H9 (cell line): ENCODE data around the gene ANKRD44. TPM values are rescaled to one million over a fixed set of nuclear protein-coding genes. Genes with fewer than 3 reads are reported as not detected.

Experiments used
- DNase-seq: peaks from one replicate; pipeline ENCODE4 v3.0.0-alpha.2; 2017
- H2AFZ ChIP-seq: one replicate; pipeline ENCODE4 v1.6.1; 2013; ENCODE audit warnings: mild to moderate bottlenecking, low read length, control low read depth, moderate library complexity
- H2AK5ac ChIP-seq: 2 replicates; pipeline ENCODE4 v1.6.1; 2013; ENCODE audit warnings: low read length, control low read depth, mixed read lengths; ENCODE audit not compliant: insufficient read length
- H2BK120ac ChIP-seq: one replicate; pipeline ENCODE4 v1.6.1; 2013; ENCODE audit warnings: low read depth, mild to moderate bottlenecking, low read length, control low read depth, inconsistent platforms; ENCODE audit not compliant: poor library complexity, severe bottlenecking
- H2BK12ac ChIP-seq: 2 replicates; pipeline ENCODE4 v1.6.1; 2013; ENCODE audit warnings: low read length, control low read depth, mixed read lengths, low read depth; ENCODE audit not compliant: insufficient read length
- H2BK15ac ChIP-seq: 2 replicates; pipeline ENCODE4 v1.6.1; 2013; ENCODE audit warnings: low read depth, low read length, control low read depth
- H2BK20ac ChIP-seq: one replicate; pipeline ENCODE4 v1.6.1; 2013; ENCODE audit warnings: low read depth, mild to moderate bottlenecking, low read length, control low read depth, inconsistent platforms; ENCODE audit not compliant: poor library complexity, severe bottlenecking
- H2BK5ac ChIP-seq: 2 replicates; pipeline ENCODE4 v1.6.1; 2013; ENCODE audit warnings: low read length, control low read depth, mixed read lengths; ENCODE audit not compliant: insufficient read length
- H3K14ac ChIP-seq: 2 replicates; pipeline ENCODE4 v1.6.1; 2013; ENCODE audit warnings: low read length, control low read depth; ENCODE audit not compliant: insufficient read depth
- H3K18ac ChIP-seq: 2 replicates; pipeline ENCODE4 v1.6.1; 2013; ENCODE audit warnings: low read depth, mild to moderate bottlenecking, mixed read lengths, low read length, control low read depth; ENCODE audit not compliant: insufficient read length
- H3K23ac ChIP-seq: 2 replicates; pipeline ENCODE4 v1.6.1; 2013; ENCODE audit warnings: low read length, control low read depth, mixed read lengths, low read depth; ENCODE audit not compliant: insufficient read length
- H3K23me2 ChIP-seq: 2 replicates; pipeline ENCODE4 v1.6.1; 2013; ENCODE audit warnings: low read depth, mild to moderate bottlenecking, mixed read lengths, low read length, control low read depth; ENCODE audit not compliant: insufficient read length, poor library complexity, severe bottlenecking
- H3K27ac ChIP-seq: 2 replicates; pipeline ENCODE4 v1.5.1; 2013; ENCODE audit warnings: low read length, control low read depth, mixed read lengths, low read depth; ENCODE audit not compliant: insufficient read length
- H3K27me3 ChIP-seq: 2 replicates; pipeline ENCODE4 v1.6.1; 2013; ENCODE audit warnings: low read length, control low read depth, inconsistent platforms; ENCODE audit not compliant: insufficient read depth
- H3K4ac ChIP-seq: 2 replicates; pipeline ENCODE4 v1.6.1; 2013; ENCODE audit warnings: low read depth, mild to moderate bottlenecking, control low read depth, inconsistent platforms, low read length, moderate library complexity
- H3K4me1 ChIP-seq: 2 replicates; pipeline ENCODE4 v1.6.1; 2013; ENCODE audit warnings: low read length, control low read depth, inconsistent platforms; ENCODE audit not compliant: insufficient read depth
- H3K4me2 ChIP-seq: 2 replicates; pipeline ENCODE4 v1.6.1; 2013; ENCODE audit warnings: low read length, control low read depth, mixed read lengths; ENCODE audit not compliant: insufficient read length, insufficient read depth
- H3K56ac ChIP-seq: 2 replicates; pipeline ENCODE4 v1.6.1; 2013; ENCODE audit warnings: low read depth, mild to moderate bottlenecking, mixed read lengths, low read length, control low read depth; ENCODE audit not compliant: insufficient read length
- H3K79me1 ChIP-seq: 2 replicates; pipeline ENCODE4 v1.6.1; 2013; ENCODE audit warnings: low read depth, mild to moderate bottlenecking, moderate library complexity, low read length, control low read depth, inconsistent platforms; ENCODE audit not compliant: insufficient read depth, poor library complexity, severe bottlenecking
- H3K79me2 ChIP-seq: 2 replicates; pipeline ENCODE4 v1.6.1; 2013; ENCODE audit warnings: low read length, control low read depth, inconsistent platforms; ENCODE audit not compliant: insufficient read depth
- H3K9ac ChIP-seq: 2 replicates; pipeline ENCODE4 v1.6.1; 2013; ENCODE audit warnings: low read length, control low read depth, mixed read lengths; ENCODE audit not compliant: insufficient read length; ENCODE audit errors: extremely low read depth
- H3K9me3 ChIP-seq: one replicate; pipeline ENCODE4 v1.6.1; 2013; ENCODE audit warnings: low read depth, low read length, inconsistent platforms; ENCODE audit not compliant: control insufficient read depth
- H3T11ph ChIP-seq: one replicate; pipeline ENCODE4 v1.6.1; 2013; ENCODE audit warnings: mild to moderate bottlenecking, low read length, control low read depth, inconsistent platforms
- H4K20me1 ChIP-seq: one replicate; pipeline ENCODE4 v1.6.1; 2013; ENCODE audit not compliant: control insufficient read depth, insufficient read length, insufficient read depth
- H4K5ac ChIP-seq: 2 replicates; pipeline ENCODE4 v1.6.1; 2013; ENCODE audit warnings: low read depth, mild to moderate bottlenecking, mixed read lengths, low read length, control low read depth; ENCODE audit not compliant: insufficient read length
- H4K8ac ChIP-seq: replicated peaks from 2 replicates; pipeline ENCODE4 v1.6.1; 2013; ENCODE audit warnings: low read length, control low read depth, mixed read lengths, low read depth; ENCODE audit not compliant: insufficient read length
- H4K91ac ChIP-seq: 2 replicates; pipeline ENCODE4 v1.6.1; 2013; ENCODE audit warnings: low read depth, mild to moderate bottlenecking, moderate library complexity, mixed read lengths, low read length, control low read depth; ENCODE audit not compliant: insufficient read length
- H3K27ac Mint-ChIP-seq, 3 experiments: 2 replicates in 2 of 3; 3 replicates in 1 of 3; pipeline ENCODE4 v1.8.0; 2020 to 2021; ENCODE audit warnings: mixed read lengths in 3 of 3, mild to moderate bottlenecking in 1 of 3, moderate library complexity in 1 of 3
- H3K27me3 Mint-ChIP-seq: 2 replicates; pipeline ENCODE4 v1.8.0; 2021; ENCODE audit warnings: low read depth, mild to moderate bottlenecking, moderate library complexity, mixed read lengths
- H3K36me3 Mint-ChIP-seq, 3 experiments: 2 replicates in 2 of 3; 3 replicates in 1 of 3; pipeline ENCODE4 v1.8.0; 2020 to 2021; ENCODE audit warnings: low read depth in 3 of 3, mixed read lengths in 3 of 3; ENCODE audit not compliant: insufficient read depth in 1 of 3
- H3K4me1 Mint-ChIP-seq, 2 experiments: 2 replicates each; pipeline ENCODE4 v1.8.0; 2020; ENCODE audit warnings: mixed read lengths in 2 of 2
- H3K4me3 Mint-ChIP-seq, 2 experiments: 2 replicates in 1 of 2; 3 replicates in 1 of 2; pipeline ENCODE4 v1.8.0; 2020 to 2021; ENCODE audit warnings: mild to moderate bottlenecking in 2 of 2, mixed read lengths in 2 of 2, moderate library complexity in 1 of 2
- H3K9me3 Mint-ChIP-seq, 2 experiments: 2 replicates in 1 of 2; 3 replicates in 1 of 2; pipeline ENCODE4 v1.8.0; 2020; ENCODE audit warnings: mild to moderate bottlenecking in 2 of 2, mixed read lengths in 2 of 2, moderate library complexity in 1 of 2
- WGBS: extraction: QIAGEN DNeasy Blood & Tissue Kit; methylation state at CpG from one replicate; pipeline ENCODE4 v1.1.7; 2013; ENCODE audit warnings: missing lambda C conversion rate, low lambda C conversion rate, mixed read lengths; ENCODE audit not compliant: insufficient read length; ENCODE audit errors: extremely low coverage; 5-methylcytosine and 5-hydroxymethylcytosine counted together
- total RNA-seq: library from RNA; stranded (reverse); gene quantifications from 2 replicates; pipeline ENCODE4 v1.2.1, GENCODE V29; 2021
- TF ChIP-seq, protein P1 (sequence below): fragments of 200-600 bp; sonication (generic); conservative IDR thresholded peaks from 3 replicates; pipeline ENCODE4 v1.8.0; 2021; ENCODE audit warnings: antibody characterized with exemption, mild to moderate bottlenecking

ANKRD44 gene
- total RNA-seq, 1 experiment from 2014 or later: 1.9 TPM

DNA sequence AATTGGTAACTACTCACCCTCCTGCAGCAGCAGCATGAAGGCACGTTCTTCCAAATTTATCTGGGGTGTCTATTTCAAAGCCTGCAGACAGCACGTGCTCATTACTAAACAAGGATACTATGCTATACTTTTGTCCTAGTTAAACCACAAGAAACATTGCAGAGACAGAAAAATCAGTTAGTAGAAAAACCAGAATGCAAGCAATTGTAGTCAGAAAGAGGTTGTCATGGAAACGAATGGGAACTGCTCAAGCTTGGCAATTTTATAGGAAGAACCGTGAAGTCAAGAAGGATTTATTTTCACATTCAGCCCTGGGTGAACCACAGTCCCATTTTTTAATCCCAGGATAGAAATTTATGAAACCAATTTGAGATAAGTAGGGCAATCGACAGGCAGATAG is 221.9 kb downstream of the ANKRD44 start:
- no peaks in the 10 kb centered on the region for H3K23me2 ChIP-seq

More for the DNA sequence above, 221.9 kb downstream of the ANKRD44 start:
- Histone ChIP-seq H3K14ac (no peak overlapping the region), H4K8ac (no peak overlapping the region), H3K27me3 (no peaks in the 10 kb centered on the region), H3K27ac (no peak overlapping the region), H2AK5ac (no peak overlapping the region), H3K79me2 (no peaks in the 10 kb centered on the region), H3K4ac (no peak overlapping the region), H4K5ac (no peak overlapping the region), H4K20me1 (no peaks in the 10 kb centered on the region), H3K56ac (no peak overlapping the region), H2BK15ac (no peak overlapping the region), H3K4me2 (no peak overlapping the region), H3K4me1 (no peaks in the 10 kb centered on the region), H3K18ac (no peak overlapping the region), H4K91ac (no peak overlapping the region), H3K9ac (no peak overlapping the region), H3K23ac (no peak overlapping the region), H2BK5ac (no peak overlapping the region), H3K9me3 (no peaks in the 10 kb centered on the region), H3T11ph (no peak overlapping the region), H2BK12ac (no peak overlapping the region), H2BK20ac (no peak overlapping the region), H2BK120ac (no peak overlapping the region), H2AFZ (no peak overlapping the region), H3K79me1 (no peaks in the 10 kb centered on the region)
- H3K27me3 Mint-ChIP-seq: 0 out of 2 replicates have a peak, but pooled peaks cover 1% of the 10 kb centered on the region
- no peaks in the 10 kb centered on the region for H3K36me3 Mint-ChIP-seq
- no peak overlapping the region for H3K27ac Mint-ChIP-seq
- WGBS: no CpG with 5 or more reads among the region's 5 CpGs
- no peak for DNase-seq
- peaks cover 6 to 10% of the 10 kb centered on the region in 2 experiments for H3K4me1 Mint-ChIP-seq
- H3K9me3 Mint-ChIP-seq: no peaks in the 10 kb centered on the region; a peak in 1 of 5 replicates
- TF ChIP-seq, protein P1, sequence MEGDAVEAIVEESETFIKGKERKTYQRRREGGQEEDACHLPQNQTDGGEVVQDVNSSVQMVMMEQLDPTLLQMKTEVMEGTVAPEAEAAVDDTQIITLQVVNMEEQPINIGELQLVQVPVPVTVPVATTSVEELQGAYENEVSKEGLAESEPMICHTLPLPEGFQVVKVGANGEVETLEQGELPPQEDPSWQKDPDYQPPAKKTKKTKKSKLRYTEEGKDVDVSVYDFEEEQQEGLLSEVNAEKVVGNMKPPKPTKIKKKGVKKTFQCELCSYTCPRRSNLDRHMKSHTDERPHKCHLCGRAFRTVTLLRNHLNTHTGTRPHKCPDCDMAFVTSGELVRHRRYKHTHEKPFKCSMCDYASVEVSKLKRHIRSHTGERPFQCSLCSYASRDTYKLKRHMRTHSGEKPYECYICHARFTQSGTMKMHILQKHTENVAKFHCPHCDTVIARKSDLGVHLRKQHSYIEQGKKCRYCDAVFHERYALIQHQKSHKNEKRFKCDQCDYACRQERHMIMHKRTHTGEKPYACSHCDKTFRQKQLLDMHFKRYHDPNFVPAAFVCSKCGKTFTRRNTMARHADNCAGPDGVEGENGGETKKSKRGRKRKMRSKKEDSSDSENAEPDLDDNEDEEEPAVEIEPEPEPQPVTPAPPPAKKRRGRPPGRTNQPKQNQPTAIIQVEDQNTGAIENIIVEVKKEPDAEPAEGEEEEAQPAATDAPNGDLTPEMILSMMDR: no peak
- no peak overlapping the region for H3K4me3 Mint-ChIP-seq
